WTC11 (cell line): Measurements from ENCODE around the gene ZCCHC9.

ENCODE experiments used
- CBFB ChIP-seq: sonication (generic); formaldehyde crosslinking; IDR thresholded peaks from 2 replicates; pipeline ENCODE4 v1.8.1; 2022; ENCODE audit warnings: mild to moderate bottlenecking, low read depth, missing genetic modification reagents
- CREB1 ChIP-seq: sonication (generic); formaldehyde crosslinking; IDR thresholded peaks from 2 replicates; pipeline ENCODE4 v1.8.0; 2023; ENCODE audit warnings: mild to moderate bottlenecking, missing genetic modification reagents
- ESRRA ChIP-seq: sonication (generic); formaldehyde crosslinking; IDR thresholded peaks from 2 replicates; pipeline ENCODE4 v1.8.1; 2022; ENCODE audit warnings: mild to moderate bottlenecking, missing genetic modification reagents, borderline replicate concordance
- JUN ChIP-seq: sonication (generic); formaldehyde crosslinking; IDR thresholded peaks from 2 replicates; pipeline ENCODE4 v1.8.0; 2023; ENCODE audit warnings: mild to moderate bottlenecking, missing genetic modification reagents
- MAX ChIP-seq: sonication (generic); formaldehyde crosslinking; IDR thresholded peaks from 2 replicates; pipeline ENCODE4 v1.8.0; 2022; ENCODE audit warnings: mild to moderate bottlenecking, missing genetic modification reagents
- RELA ChIP-seq: sonication (generic); formaldehyde crosslinking; IDR thresholded peaks from 2 replicates; pipeline ENCODE4 v1.8.1; 2022; ENCODE audit warnings: missing genetic modification reagents, mild to moderate bottlenecking, borderline replicate concordance
- TCF7 ChIP-seq: sonication (generic); formaldehyde crosslinking; IDR thresholded peaks from 2 replicates; pipeline ENCODE4 v1.8.0; 2022; ENCODE audit warnings: mild to moderate bottlenecking, low read depth, missing genetic modification reagents, moderate library complexity
- TEAD4 ChIP-seq: sonication (generic); formaldehyde crosslinking; IDR thresholded peaks from 2 replicates; pipeline ENCODE4 v1.8.0; 2022; ENCODE audit warnings: mild to moderate bottlenecking, missing genetic modification reagents
- ZNF121 ChIP-seq: sonication (generic); formaldehyde crosslinking; IDR thresholded peaks from 2 replicates; pipeline ENCODE4 v1.8.0; 2023; ENCODE audit warnings: missing genetic modification reagents
- ZNF263 ChIP-seq: sonication (generic); formaldehyde crosslinking; IDR thresholded peaks from 2 replicates; pipeline ENCODE4 v1.8.1; 2022; ENCODE audit warnings: low read depth, mild to moderate bottlenecking, moderate library complexity, missing genetic modification reagents
- TF ChIP-seq, protein P1 (sequence below): fragments of 200-600 bp; IDR thresholded peaks from 2 replicates; pipeline ENCODE4 v1.8.0; 2022; ENCODE audit warnings: antibody characterized with exemption
- TF ChIP-seq, protein P2 (sequence below): sonication (generic); formaldehyde crosslinking; IDR thresholded peaks from 2 replicates; pipeline ENCODE4 v1.8.1; 2022; ENCODE audit warnings: low read depth, mild to moderate bottlenecking, moderate library complexity, missing genetic modification reagents, borderline replicate concordance
- TF ChIP-seq, protein P3 (sequence below): sonication (generic); formaldehyde crosslinking; IDR thresholded peaks from 2 replicates; pipeline ENCODE4 v1.8.0; 2022; ENCODE audit warnings: missing genetic modification reagents

DNA sequence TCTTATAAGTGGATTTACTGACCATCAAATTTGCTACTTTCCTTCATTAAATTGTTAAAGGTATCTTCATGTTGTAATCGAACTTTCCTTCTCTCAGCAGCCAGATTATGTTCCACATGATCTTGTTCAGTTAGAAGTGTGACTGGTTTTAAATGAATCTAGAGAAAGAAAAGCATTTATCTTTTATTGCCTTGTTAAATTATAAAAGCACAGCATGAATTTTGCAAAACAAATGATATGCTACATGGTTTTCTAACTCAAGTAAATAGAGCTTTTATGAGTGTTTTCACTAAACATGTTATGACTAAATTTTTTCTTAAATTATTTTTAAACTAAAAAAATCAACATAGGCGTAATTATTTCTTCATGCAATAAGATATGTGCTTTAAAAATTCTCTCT, 58.5 kb downstream of the ZCCHC9 start:
- TF ChIP-seq, protein P1, sequence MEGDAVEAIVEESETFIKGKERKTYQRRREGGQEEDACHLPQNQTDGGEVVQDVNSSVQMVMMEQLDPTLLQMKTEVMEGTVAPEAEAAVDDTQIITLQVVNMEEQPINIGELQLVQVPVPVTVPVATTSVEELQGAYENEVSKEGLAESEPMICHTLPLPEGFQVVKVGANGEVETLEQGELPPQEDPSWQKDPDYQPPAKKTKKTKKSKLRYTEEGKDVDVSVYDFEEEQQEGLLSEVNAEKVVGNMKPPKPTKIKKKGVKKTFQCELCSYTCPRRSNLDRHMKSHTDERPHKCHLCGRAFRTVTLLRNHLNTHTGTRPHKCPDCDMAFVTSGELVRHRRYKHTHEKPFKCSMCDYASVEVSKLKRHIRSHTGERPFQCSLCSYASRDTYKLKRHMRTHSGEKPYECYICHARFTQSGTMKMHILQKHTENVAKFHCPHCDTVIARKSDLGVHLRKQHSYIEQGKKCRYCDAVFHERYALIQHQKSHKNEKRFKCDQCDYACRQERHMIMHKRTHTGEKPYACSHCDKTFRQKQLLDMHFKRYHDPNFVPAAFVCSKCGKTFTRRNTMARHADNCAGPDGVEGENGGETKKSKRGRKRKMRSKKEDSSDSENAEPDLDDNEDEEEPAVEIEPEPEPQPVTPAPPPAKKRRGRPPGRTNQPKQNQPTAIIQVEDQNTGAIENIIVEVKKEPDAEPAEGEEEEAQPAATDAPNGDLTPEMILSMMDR, result no peak
- TF ChIP-seq TCF7 (CRISPR knock-in tag) (no peak), CBFB (CRISPR knock-in tag) (no peak), RELA (CRISPR knock-in tag) (no peak), MAX (CRISPR knock-in tag) (no peak), JUN (CRISPR knock-in tag) (no peak), ESRRA (CRISPR knock-in tag) (no peak), ZNF263 (CRISPR knock-in tag) (no peak), TEAD4 (no peak), ZNF121 (no peak), CREB1 (CRISPR knock-in tag) (no peak)
- TF ChIP-seq, protein P2, sequence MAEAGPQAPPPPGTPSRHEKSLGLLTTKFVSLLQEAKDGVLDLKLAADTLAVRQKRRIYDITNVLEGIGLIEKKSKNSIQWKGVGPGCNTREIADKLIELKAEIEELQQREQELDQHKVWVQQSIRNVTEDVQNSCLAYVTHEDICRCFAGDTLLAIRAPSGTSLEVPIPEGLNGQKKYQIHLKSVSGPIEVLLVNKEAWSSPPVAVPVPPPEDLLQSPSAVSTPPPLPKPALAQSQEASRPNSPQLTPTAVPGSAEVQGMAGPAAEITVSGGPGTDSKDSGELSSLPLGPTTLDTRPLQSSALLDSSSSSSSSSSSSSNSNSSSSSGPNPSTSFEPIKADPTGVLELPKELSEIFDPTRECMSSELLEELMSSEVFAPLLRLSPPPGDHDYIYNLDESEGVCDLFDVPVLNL (CRISPR knock-in tag), result no peak
- TF ChIP-seq, protein P3, sequence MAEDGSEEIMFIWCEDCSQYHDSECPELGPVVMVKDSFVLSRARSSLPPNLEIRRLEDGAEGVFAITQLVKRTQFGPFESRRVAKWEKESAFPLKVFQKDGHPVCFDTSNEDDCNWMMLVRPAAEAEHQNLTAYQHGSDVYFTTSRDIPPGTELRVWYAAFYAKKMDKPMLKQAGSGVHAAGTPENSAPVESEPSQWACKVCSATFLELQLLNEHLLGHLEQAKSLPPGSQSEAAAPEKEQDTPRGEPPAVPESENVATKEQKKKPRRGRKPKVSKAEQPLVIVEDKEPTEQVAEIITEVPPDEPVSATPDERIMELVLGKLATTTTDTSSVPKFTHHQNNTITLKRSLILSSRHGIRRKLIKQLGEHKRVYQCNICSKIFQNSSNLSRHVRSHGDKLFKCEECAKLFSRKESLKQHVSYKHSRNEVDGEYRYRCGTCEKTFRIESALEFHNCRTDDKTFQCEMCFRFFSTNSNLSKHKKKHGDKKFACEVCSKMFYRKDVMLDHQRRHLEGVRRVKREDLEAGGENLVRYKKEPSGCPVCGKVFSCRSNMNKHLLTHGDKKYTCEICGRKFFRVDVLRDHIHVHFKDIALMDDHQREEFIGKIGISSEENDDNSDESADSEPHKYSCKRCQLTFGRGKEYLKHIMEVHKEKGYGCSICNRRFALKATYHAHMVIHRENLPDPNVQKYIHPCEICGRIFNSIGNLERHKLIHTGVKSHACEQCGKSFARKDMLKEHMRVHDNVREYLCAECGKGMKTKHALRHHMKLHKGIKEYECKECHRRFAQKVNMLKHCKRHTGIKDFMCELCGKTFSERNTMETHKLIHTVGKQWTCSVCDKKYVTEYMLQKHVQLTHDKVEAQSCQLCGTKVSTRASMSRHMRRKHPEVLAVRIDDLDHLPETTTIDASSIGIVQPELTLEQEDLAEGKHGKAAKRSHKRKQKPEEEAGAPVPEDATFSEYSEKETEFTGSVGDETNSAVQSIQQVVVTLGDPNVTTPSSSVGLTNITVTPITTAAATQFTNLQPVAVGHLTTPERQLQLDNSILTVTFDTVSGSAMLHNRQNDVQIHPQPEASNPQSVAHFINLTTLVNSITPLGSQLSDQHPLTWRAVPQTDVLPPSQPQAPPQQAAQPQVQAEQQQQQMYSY, result no peak
